HG03097 (cell line): ENCODE data around the gene PPP1R3E.

ENCODE experiments used
- ATAC-seq: cut with Tn5 transposase; IDR thresholded peaks from one replicate; pipeline ENCODE4 v1.9.1; 2021; ENCODE audit not compliant: unreplicated experiment, low FRiP score

The PPP1R3E gene

GRCh38 chr14:23252420-23253333 is 50.0 kb downstream of the PPP1R3E start:
- no peak for ATAC-seq

- no peak for ATAC-seq
These were observed 50.7 kb downstream of the PPP1R3E start for GRCh38 chr14:23252006-23252405.

- no peak for ATAC-seq
These were observed 52.8 kb downstream of the PPP1R3E start for GRCh38 chr14:23249824-23250223.

- ATAC-seq, result no peak
These were observed 54.1 kb downstream of the PPP1R3E start for GRCh38 chr14:23248601-23249000.
